ENCODE data around the gene MACROD2. TPM values are rescaled to one million over a fixed set of nuclear protein-coding genes. Genes with fewer than 3 reads are reported as not detected.
"Not testable (repeated sequence)": the region's sequence is repeated elsewhere in the genome, so short reads cannot be mapped to it uniquely, and the experiment has no call there.

The MACROD2 gene
- total RNA-seq, 2 donors from 2014 or later: 0.94 to 10.4 TPM

DNA sequence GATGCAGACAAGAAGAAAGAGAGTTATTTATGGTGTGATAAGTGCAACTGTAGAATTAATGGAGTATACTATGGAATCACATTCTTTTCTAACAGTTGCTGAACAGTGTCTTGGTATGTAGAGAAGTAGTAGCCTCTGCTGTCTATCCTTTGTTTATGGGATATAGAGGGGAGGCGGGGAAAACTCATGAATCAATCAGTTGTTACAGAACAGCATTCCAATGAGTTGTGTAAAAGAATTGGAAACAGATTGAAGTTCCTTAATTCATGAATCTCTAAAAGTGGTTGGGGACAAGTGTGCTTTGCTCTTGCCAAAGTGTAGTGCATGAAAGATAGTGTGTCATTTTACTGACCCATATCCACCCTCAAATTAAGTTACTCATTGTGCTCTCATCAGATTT lies 264.4 kb downstream of the MACROD2 start:
- H3K9me3 ChIP-seq: no peaks in the 10 kb centered on the region
- TF ChIP-seq, protein P1, sequence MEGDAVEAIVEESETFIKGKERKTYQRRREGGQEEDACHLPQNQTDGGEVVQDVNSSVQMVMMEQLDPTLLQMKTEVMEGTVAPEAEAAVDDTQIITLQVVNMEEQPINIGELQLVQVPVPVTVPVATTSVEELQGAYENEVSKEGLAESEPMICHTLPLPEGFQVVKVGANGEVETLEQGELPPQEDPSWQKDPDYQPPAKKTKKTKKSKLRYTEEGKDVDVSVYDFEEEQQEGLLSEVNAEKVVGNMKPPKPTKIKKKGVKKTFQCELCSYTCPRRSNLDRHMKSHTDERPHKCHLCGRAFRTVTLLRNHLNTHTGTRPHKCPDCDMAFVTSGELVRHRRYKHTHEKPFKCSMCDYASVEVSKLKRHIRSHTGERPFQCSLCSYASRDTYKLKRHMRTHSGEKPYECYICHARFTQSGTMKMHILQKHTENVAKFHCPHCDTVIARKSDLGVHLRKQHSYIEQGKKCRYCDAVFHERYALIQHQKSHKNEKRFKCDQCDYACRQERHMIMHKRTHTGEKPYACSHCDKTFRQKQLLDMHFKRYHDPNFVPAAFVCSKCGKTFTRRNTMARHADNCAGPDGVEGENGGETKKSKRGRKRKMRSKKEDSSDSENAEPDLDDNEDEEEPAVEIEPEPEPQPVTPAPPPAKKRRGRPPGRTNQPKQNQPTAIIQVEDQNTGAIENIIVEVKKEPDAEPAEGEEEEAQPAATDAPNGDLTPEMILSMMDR (IDR thresholded peaks at IDR 0.05): no peak
- no peaks in the 10 kb centered on the region for H3K4me1 ChIP-seq
- H3K27me3 ChIP-seq: no peaks in the 10 kb centered on the region
- H3K36me3 ChIP-seq: no peaks in the 10 kb centered on the region
- no peak overlapping the region for H3K27ac ChIP-seq
- no peak for DNase-seq (ENCODE audit: low spot score)
- no peak overlapping the region for H3K4me3 ChIP-seq

DNA sequence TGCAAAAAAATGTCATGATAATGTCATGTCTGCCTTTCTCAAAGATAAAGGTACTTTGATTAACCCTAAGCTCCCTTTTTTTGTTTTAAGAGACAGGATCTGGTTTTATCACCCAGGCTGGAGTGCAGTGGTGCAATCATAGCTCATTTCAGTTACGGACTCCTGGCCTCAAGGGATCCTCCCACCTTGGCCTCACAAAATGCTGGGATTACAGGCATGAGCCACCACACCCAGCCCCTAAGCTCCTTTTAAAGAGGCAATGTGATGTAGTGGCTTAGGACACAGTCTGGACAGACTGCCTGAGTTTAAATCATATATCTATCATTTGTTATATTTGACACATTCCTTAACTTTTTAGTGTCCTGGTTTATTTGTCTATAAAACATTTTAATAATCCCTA lies 265.1 kb downstream of the MACROD2 start:
- H3K36me3 ChIP-seq: no peaks in the 10 kb centered on the region
- TF ChIP-seq, protein P1 (IDR thresholded peaks at IDR 0.05): no peak
- no peaks in the 10 kb centered on the region for H3K9me3 ChIP-seq
- no peak overlapping the region for H3K4me3 ChIP-seq
- no peaks in the 10 kb centered on the region for H3K4me1 ChIP-seq
- DNase-seq (ENCODE audit: low spot score): no peak
- no peaks in the 10 kb centered on the region for H3K27me3 ChIP-seq
- H3K27ac ChIP-seq: no peak overlapping the region

- Histone ChIP-seq H3K27ac (no peak overlapping the region), H3K4me1 (no peaks in the 10 kb centered on the region), H3K27me3 (no peaks in the 10 kb centered on the region), H3K36me3 (no peaks in the 10 kb centered on the region), H3K4me3 (no peak overlapping the region), H3K9me3 (no peaks in the 10 kb centered on the region)
- TF ChIP-seq, protein P1 (IDR thresholded peaks at IDR 0.05): peak in 1 of 2 donors; percentile 39
- no peak for DNase-seq (ENCODE audit: low spot score)
These were observed 269.6 kb downstream of the MACROD2 start for GRCh38 chr20:14264869-14265268.

DNA sequence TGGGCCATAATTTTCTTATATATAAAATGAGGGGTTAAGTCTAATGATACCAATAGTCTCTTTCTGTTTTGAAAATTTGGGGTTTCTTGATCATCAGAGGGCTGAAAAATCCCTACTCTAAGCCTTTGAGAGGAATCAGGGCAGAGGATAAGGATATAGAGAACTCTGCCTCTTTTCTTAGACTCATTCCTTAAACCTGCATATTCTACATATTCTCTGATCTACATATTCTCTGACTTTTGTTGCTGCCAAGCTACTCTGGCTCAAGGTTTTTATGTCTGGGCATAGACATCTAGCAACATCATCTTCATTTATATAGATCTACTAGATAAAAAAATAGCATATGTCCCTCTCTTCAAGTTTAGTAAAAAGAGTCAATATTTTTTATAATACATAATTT lies 270.9 kb downstream of the MACROD2 start:
- DNase-seq (ENCODE audit: low spot score): no peak
- Histone ChIP-seq H3K27ac (no peak overlapping the region), H3K9me3 (no peaks in the 10 kb centered on the region), H3K36me3 (no peaks in the 10 kb centered on the region), H3K27me3 (no peaks in the 10 kb centered on the region), H3K4me3 (no peak overlapping the region), H3K4me1 (no peaks in the 10 kb centered on the region)
- TF ChIP-seq, protein P1 (IDR thresholded peaks at IDR 0.05): no peak

DNA sequence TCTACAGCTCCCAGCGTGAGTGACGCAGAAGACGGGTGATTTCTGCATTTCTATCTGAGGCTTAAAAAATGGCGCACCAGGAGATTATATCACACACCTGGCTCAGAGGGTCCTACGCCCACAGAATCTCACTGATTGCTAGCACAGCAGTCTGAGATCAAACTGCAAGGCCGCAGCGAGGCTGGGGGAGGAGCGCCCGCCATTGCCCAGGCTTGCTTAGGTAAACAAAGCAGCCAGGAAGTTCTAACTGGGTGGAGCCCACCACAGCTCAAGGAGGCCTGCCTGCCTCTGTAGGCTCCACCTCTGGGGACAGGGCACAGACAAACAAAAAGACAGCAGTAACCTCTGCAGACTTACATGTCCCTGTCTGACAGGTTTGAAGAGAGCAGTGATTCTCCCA lies 275.4 kb downstream of the MACROD2 start:
- not testable (repeated sequence) for H3K36me3 ChIP-seq; H3K4me1 ChIP-seq; H3K4me3 ChIP-seq; H3K27ac ChIP-seq; H3K9me3 ChIP-seq; H3K27me3 ChIP-seq; DNase-seq (ENCODE audit: low spot score)

- Histone ChIP-seq H3K9me3 (no peaks in the 10 kb centered on the region), H3K27ac (no peak overlapping the region), H3K4me1 (no peaks in the 10 kb centered on the region), H3K4me3 (no peak overlapping the region), H3K36me3 (no peaks in the 10 kb centered on the region), H3K27me3 (no peaks in the 10 kb centered on the region)
- TF ChIP-seq, protein P1 (IDR thresholded peaks at IDR 0.05): no peak
- no peak for DNase-seq (ENCODE audit: low spot score)
These were observed 286.8 kb downstream of the MACROD2 start for GRCh38 chr20:14282140-14282539.

Data from right atrium auricular region (tissue), 2 donors.